Peyer's patch (tissue), 4 donors: ENCODE data around the gene BMP2K.

Source experiments
- POLR2A ChIP-seq, 2 donors: fragments of 450-650 bp; IDR thresholded peaks; one replicate each; pipeline ENCODE4 v1.5.1; 2017; ENCODE audit warnings: antibody characterized with exemption in 2 of 2, mild to moderate bottlenecking in 2 of 2, moderate library complexity in 2 of 2
- TF ChIP-seq, protein P1 (sequence below), 6 experiments: fragments of 450-650 bp in 4 of 6; fragments of 200-600 bp in 2 of 6; sonication (generic) in 1 of 6; IDR thresholded peaks; one replicate each; pipeline ENCODE4 v1.5.1; 2017 to 2019; ENCODE audit warnings: antibody characterized with exemption in 6 of 6, mild to moderate bottlenecking in 3 of 6, moderate library complexity in 1 of 6

DNA sequence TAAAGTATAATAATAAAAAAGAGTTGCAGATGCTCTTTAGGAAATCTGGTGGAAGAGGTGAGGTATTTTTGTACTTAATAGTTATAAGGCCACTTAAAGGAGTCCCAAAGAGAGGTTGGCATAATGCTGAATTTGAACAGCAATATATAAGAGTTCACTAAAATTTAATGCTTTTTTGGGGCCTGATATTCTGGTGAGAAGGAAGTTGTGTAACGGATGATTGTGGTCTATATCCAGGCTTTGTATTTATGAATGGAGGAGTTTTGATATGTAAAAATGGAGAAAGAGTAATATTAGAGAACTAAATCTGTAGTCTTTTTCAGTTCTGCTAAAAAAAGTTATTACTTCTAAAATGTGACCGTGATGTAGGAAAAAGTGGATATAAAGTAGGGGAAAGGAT is 20.4 kb downstream of the BMP2K start:
- TF ChIP-seq POLR2A (IDR thresholded peaks at IDR 0.05): no peak
- TF ChIP-seq, protein P1, sequence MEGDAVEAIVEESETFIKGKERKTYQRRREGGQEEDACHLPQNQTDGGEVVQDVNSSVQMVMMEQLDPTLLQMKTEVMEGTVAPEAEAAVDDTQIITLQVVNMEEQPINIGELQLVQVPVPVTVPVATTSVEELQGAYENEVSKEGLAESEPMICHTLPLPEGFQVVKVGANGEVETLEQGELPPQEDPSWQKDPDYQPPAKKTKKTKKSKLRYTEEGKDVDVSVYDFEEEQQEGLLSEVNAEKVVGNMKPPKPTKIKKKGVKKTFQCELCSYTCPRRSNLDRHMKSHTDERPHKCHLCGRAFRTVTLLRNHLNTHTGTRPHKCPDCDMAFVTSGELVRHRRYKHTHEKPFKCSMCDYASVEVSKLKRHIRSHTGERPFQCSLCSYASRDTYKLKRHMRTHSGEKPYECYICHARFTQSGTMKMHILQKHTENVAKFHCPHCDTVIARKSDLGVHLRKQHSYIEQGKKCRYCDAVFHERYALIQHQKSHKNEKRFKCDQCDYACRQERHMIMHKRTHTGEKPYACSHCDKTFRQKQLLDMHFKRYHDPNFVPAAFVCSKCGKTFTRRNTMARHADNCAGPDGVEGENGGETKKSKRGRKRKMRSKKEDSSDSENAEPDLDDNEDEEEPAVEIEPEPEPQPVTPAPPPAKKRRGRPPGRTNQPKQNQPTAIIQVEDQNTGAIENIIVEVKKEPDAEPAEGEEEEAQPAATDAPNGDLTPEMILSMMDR (IDR thresholded peaks at IDR 0.05): no peak
